SK-N-MC (cell line): Measurements from ENCODE around the gene CHN2.
"Not testable (repeated sequence)": the region's sequence is repeated elsewhere in the genome, so short reads cannot be mapped to it uniquely, and the experiment has no call there.

ENCODE experiments used
- DNase-seq: peaks from one replicate; pipeline ENCODE4 v3.0.0-alpha.2; 2011; ENCODE audit warnings: low read depth, low spot score
- H3K27ac ChIP-seq: fragments of 200-600 bp; sonication (generic); 2 replicates; pipeline ENCODE4 v1.5.1; 2016; ENCODE audit warnings: mixed run types
- H3K36me3 ChIP-seq: fragments of 200-600 bp; sonication (generic); 2 replicates; pipeline ENCODE4 v1.6.1; 2017; ENCODE audit warnings: antibody characterized with exemption, low read length, mixed read lengths; ENCODE audit not compliant: insufficient read depth
- H3K4me3 ChIP-seq: fragments of 200-600 bp; sonication (generic); 2 replicates; pipeline ENCODE4 v1.5.1; 2016
- H3K9ac ChIP-seq: fragments of 200-600 bp; sonication (generic); 2 replicates; pipeline ENCODE4 v1.8.0; 2017; ENCODE audit warnings: mixed run types, mixed read lengths; ENCODE audit not compliant: insufficient read length
- H3K9me3 ChIP-seq: fragments of 200-600 bp; sonication (generic); 2 replicates; pipeline ENCODE4 v1.6.1; 2017; ENCODE audit warnings: low read depth, mild to moderate bottlenecking, antibody characterized with exemption, low read length, moderate library complexity, mixed read lengths
- EZH2 ChIP-seq: fragments of 200-600 bp; sonication (generic); IDR thresholded peaks from one replicate; pipeline ENCODE4 v1.6.1; 2017; ENCODE audit warnings: antibody characterized with exemption
- FOXP2 ChIP-seq: optimal IDR thresholded peaks from 2 replicates; pipeline ENCODE3; 2011; ENCODE audit warnings: mild to moderate bottlenecking, moderate library complexity; ENCODE audit not compliant: insufficient read depth; ENCODE audit errors: extremely low read length, control extremely low read depth
- POLR2AphosphoS5 ChIP-seq: IDR thresholded peaks from 2 replicates; pipeline ENCODE4 v1.6.1; 2012; ENCODE audit warnings: mild to moderate bottlenecking, low read depth, low read length, borderline replicate concordance

Gene CHN2

DNA sequence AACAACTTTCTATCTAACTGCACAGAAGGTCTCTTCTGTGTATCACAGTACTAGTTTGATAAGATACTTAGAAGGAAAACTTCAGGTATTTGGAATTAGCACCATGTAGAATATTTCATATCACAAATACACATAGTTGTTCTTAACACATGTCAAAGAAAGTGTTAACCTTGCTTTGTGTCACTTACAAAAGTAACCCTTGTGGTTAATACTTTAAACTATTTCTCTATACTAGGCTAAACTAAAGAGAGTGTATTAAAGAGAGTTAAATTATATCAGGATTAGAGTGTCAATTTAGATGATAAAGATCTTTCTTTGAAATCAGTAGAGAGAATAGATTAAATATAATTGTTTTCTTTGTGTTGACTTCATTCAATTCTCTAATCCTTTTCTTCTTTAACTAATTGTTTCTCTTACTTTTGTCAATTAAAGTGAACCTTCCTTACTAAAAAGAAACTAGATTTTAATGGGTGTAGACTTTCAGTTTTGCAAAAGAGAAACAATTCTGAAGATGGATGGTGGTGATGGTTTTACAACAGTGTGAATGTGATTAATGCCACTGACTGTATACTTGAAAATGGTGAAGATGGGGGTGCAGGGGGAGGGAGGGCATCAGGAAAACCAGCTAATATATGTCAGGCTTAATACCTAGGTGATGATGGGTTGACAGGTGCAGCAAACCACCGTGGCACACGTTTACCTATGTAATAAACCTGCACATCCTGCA, 67.8 kb downstream of the CHN2 start:
- no peak overlapping the region for H3K4me3 ChIP-seq
- no peaks in the 10 kb centered on the region for H3K9me3 ChIP-seq
- TF ChIP-seq POLR2AphosphoS5 = no peak
- no peak for TF ChIP-seq EZH2
- no peak for TF ChIP-seq FOXP2
- no peak overlapping the region for H3K9ac ChIP-seq
- DNase-seq = no peak
- H3K36me3 ChIP-seq = no peaks in the 10 kb centered on the region
- no peak overlapping the region for H3K27ac ChIP-seq

DNA sequence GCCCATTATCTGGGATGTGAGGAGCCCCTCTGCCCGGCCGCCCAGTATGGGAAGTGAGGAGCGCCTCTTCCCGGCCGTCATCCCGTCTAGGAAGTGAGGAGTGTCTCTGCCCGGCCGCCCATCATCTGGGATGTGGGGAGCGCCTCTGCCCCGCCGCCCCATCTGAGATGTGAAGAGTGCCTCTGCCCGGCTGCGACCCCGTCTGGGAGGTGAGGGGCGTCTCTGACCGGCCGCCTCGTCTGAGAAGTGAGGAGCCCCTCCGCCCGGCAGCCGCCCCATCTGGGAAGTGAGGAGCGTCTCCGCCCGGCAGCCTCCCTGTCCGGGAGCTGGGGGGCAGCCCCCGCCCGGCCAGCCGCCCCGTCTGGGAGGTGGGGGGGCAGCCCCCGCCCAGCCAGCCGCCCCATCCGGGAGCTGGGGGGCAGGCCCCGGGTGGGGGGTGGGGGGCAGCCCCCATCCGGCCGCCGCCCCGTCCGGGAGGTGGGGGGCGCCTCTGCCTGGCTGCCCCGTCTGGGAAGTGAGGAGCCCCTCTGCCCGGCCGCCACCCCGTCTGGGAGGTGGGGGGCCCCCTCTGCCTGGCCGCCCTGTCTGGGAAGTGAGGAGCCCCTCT, 69.1 kb downstream of the CHN2 start:
- H3K4me3 ChIP-seq, DNase-seq, H3K27ac ChIP-seq: not testable (repeated sequence)

DNA sequence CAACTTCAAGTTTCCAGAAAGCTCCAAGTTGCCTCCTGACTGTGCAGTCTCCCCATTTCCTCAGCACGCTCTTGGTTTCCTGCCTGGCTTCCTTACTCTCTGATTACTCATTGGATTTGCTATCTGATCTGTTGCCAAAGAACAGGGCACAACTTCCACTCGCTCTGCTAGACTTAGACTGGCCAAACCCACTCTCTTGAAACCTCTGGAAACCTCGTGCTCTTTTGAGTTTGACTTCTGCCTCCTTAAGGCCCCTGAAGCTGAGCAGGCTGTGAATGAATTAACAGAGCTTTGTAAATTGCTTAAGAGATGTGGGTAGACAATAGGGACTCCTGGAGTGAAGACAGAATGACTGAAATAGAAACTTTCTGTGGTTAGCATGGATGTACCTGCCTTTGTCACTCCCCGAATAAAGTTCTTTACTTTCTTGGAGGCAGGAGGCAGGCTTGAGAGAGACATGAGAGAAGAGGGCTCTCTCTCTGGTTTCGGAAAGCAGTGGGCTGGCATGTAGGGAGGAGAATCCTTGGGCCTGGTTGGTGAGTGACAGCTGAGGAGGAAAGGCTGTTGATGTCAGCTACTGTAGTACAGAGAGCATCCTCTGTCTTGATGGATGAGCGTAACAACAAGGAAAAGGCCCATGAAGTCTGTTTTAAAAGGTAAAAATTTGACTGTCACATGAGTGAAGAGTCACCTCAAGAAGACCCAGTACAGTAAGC, 70.8 kb downstream of the CHN2 start:
- DNase-seq = no peak
- Histone ChIP-seq H3K27ac (no peak overlapping the region), H3K9ac (no peak overlapping the region), H3K9me3 (no peaks in the 10 kb centered on the region), H3K36me3 (0 out of 2 replicates have a peak, but pooled peaks cover 3% of the 10 kb centered on the region), H3K4me3 (no peak overlapping the region)
- TF ChIP-seq EZH2 (no peak), FOXP2 (no peak), POLR2AphosphoS5 (no peak)

More for the DNA sequence above, 69.1 kb downstream of the CHN2 start:
- not testable (repeated sequence) for H3K9me3 ChIP-seq, H3K9ac ChIP-seq, H3K36me3 ChIP-seq

- no peak for DNase-seq
- Histone ChIP-seq H3K27ac (no peak overlapping the region; the same call in 1 of the 2 replicates), H3K4me3 (no peak overlapping the region), H3K9ac (no peak overlapping the region), H3K36me3 (0 out of 2 replicates have a peak, but pooled peaks cover 3% of the 10 kb centered on the region), H3K9me3 (no peaks in the 10 kb centered on the region)
- TF ChIP-seq EZH2 (no peak), FOXP2 (no peak), POLR2AphosphoS5 (no peak)
Observed at GRCh38 chr7:29269935-29270334, 75.4 kb downstream of the CHN2 start.

- Histone ChIP-seq H3K4me3 (peak overlapping the region; percentile 34), H3K9ac (no peak overlapping the region), H3K9me3 (no peaks in the 10 kb centered on the region), H3K36me3 (0 out of 2 replicates have a peak, but pooled peaks cover 3% of the 10 kb centered on the region), H3K27ac (peak overlapping the region; percentile 58; the same call in 1 of the 2 replicates)
- DNase-seq = no peak
- TF ChIP-seq EZH2 = no peak
- TF ChIP-seq FOXP2 = no peak
- TF ChIP-seq POLR2AphosphoS5 = no peak
Observed at GRCh38 chr7:29270594-29271318, 76.2 kb downstream of the CHN2 start.

DNA sequence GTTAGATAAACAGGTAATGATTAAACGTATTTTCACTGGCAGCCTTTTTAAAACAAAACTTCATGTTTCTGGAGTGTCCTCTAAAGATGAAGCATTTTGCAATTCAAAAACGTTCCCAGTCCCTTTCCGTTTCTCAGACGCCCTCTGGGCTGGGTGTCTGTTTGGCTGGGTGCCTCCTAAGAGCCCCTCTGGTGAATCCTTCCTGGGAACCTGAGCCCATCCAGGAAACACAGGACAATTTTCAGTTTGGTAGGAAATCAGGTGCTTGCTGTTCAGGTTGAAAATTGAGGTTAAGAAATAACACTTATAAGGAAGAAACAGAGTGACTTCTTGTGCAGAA, 76.7 kb downstream of the CHN2 start:
- Histone ChIP-seq H3K9me3 (no peaks in the 10 kb centered on the region), H3K36me3 (0 out of 2 replicates have a peak, but pooled peaks cover 3% of the 10 kb centered on the region), H3K4me3 (peak overlapping the region; percentile 34), H3K9ac (no peak overlapping the region), H3K27ac (peak overlapping the region; percentile 58; the same call in 1 of the 2 replicates)
- TF ChIP-seq EZH2 = no peak
- no peak for TF ChIP-seq POLR2AphosphoS5
- no peak for TF ChIP-seq FOXP2
- no peak for DNase-seq

DNA sequence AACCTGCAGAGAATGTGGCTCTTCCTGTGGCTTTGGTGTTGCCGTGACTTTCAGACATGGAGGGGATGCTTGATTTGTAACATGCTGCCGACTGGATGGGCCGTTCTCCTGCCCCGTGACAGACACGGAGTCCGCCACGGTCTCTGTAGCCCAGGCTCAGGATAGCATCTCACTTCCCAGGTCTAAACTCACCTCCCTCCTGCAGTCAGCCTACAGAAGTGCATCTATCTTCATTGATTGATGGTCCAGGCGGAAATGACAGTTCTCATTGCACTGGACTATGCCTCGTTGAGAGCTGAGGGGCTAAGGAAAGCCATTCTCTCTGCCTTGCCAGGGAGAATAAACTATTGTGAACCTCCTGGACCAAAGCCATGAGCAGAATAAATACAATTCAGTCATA, 77.5 kb downstream of the CHN2 start:
- no peak for DNase-seq
- Histone ChIP-seq H3K9me3 (no peaks in the 10 kb centered on the region), H3K36me3 (0 out of 2 replicates have a peak, but pooled peaks cover 3% of the 10 kb centered on the region), H3K9ac (no peak overlapping the region), H3K4me3 (no peak overlapping the region), H3K27ac (no peak overlapping the region)
- TF ChIP-seq POLR2AphosphoS5 (no peak), EZH2 (no peak), FOXP2 (no peak)
